OCI-LY7 (cell line): ENCODE measurements around the gene RGR.

ENCODE experiments used
- EZH2phosphoT487 ChIP-seq: fragments of 200-600 bp; sonication (generic); IDR thresholded peaks from 2 replicates; pipeline ENCODE4 v1.6.1; 2018; ENCODE audit warnings: low read depth, borderline replicate concordance, mild to moderate bottlenecking, mixed run types, antibody characterized with exemption, low read length, moderate library complexity, mixed read lengths
- TF ChIP-seq, protein P1 (sequence below): fragments of 200-600 bp; sonication (generic); conservative IDR thresholded peaks from 2 replicates; pipeline ENCODE4 v1.5.1; 2014; ENCODE audit warnings: mild to moderate bottlenecking, antibody characterized with exemption, low read length, moderate library complexity, mixed read lengths

- no peak for TF ChIP-seq EZH2phosphoT487
- TF ChIP-seq, protein P1, sequence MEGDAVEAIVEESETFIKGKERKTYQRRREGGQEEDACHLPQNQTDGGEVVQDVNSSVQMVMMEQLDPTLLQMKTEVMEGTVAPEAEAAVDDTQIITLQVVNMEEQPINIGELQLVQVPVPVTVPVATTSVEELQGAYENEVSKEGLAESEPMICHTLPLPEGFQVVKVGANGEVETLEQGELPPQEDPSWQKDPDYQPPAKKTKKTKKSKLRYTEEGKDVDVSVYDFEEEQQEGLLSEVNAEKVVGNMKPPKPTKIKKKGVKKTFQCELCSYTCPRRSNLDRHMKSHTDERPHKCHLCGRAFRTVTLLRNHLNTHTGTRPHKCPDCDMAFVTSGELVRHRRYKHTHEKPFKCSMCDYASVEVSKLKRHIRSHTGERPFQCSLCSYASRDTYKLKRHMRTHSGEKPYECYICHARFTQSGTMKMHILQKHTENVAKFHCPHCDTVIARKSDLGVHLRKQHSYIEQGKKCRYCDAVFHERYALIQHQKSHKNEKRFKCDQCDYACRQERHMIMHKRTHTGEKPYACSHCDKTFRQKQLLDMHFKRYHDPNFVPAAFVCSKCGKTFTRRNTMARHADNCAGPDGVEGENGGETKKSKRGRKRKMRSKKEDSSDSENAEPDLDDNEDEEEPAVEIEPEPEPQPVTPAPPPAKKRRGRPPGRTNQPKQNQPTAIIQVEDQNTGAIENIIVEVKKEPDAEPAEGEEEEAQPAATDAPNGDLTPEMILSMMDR = no peak
These were observed 17.0 kb upstream of the RGR start for GRCh38 chr10:84227810-84228209.
